ENCODE results near the gene EML1.

DNA sequence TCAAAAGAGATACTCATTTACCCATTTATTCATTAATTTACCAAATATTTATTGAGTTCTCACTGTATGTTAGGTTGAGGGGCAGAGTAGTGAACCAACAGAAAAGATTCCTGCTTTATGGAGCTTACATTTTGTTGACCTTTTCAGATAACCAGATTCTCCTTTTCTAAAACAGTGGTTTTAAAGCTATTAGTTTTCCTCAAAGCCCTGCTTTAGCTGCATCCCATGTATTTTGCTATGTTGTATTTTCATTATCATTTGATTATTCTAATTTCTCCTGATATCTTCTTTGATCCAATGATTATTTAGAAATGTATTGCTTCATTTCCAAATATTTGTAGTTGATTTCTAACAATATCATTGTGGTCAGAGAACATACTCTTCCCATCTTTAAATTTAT lies 53.6 kb downstream of the EML1 start:
- TF ChIP-seq, protein P1, sequence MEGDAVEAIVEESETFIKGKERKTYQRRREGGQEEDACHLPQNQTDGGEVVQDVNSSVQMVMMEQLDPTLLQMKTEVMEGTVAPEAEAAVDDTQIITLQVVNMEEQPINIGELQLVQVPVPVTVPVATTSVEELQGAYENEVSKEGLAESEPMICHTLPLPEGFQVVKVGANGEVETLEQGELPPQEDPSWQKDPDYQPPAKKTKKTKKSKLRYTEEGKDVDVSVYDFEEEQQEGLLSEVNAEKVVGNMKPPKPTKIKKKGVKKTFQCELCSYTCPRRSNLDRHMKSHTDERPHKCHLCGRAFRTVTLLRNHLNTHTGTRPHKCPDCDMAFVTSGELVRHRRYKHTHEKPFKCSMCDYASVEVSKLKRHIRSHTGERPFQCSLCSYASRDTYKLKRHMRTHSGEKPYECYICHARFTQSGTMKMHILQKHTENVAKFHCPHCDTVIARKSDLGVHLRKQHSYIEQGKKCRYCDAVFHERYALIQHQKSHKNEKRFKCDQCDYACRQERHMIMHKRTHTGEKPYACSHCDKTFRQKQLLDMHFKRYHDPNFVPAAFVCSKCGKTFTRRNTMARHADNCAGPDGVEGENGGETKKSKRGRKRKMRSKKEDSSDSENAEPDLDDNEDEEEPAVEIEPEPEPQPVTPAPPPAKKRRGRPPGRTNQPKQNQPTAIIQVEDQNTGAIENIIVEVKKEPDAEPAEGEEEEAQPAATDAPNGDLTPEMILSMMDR (conservative IDR thresholded peaks at IDR 0.05; ENCODE audit: low read depth, low read length), result no peak
- TF ChIP-seq EZH2phosphoT487 (IDR thresholded peaks at IDR 0.05; ENCODE audit: borderline replicate concordance, low read length), result no peak

Measured in PC-3 (cell line).